ENCODE results near the gene DMD. TPM values are rescaled to one million over a fixed set of nuclear protein-coding genes. Genes with fewer than 3 reads are reported as not detected.

Gene DMD
- total and polyA plus RNA-seq, 2 of the 13 experiments (the other 11 are each of a cell fraction or from before 2014, with no cell fraction given) = 17.6 to 25.9 TPM

- TF ChIP-seq ZNF770 (CRISPR knock-in tag; IDR thresholded peaks at IDR 0.05) (no peak), ZNF574 (CRISPR knock-in tag; IDR thresholded peaks at IDR 0.05) (no peak), NFKB2 (CRISPR knock-in tag; IDR thresholded peaks at IDR 0.05; ENCODE audit: borderline replicate concordance) (no peak), CREB3 (CRISPR knock-in tag; IDR thresholded peaks at IDR 0.05) (no peak), ZNF775 (CRISPR knock-in tag; IDR thresholded peaks at IDR 0.05; ENCODE audit: borderline replicate concordance) (no peak)
These were observed 1668.8 kb downstream of the DMD start (continued) for GRCh38 chrX:31542566-31542965.

GRCh38 chrX:31540313-31540712 is 1671.0 kb downstream of the DMD start:
- no peaks in the 10 kb centered on the region for H3K4me1 ChIP-seq (ENCODE audit: insufficient read depth, low read length)
- ChIA-PET CTCF (ENCODE audit: low intra/inter-chr PET ratio, low total read pairs) (no interaction called here), POLR2A (no interaction called here)
- in situ Hi-C loops (cut with HindIII; ENCODE audit: extremely low pct_ligation_motif_present, low pct_unique_long_range_greater_than_20kb) (no loop called here), intact Hi-C loops (cut with micrococcal nuclease; ENCODE audit: unreplicated experiment) (no loop called here)
- H3K4me3 ChIP-seq (replicated peaks in 1 of 3; ENCODE audit: insufficient read depth in 1 of 3, low read depth in 2 of 3, low read length in 3 of 3) = no peak overlapping the region
- H3K79me2 ChIP-seq (ENCODE audit: insufficient read depth, low read length) = no peaks in the 10 kb centered on the region
- no peak for FAIRE-seq
- no peak overlapping the region for H3K4me2 ChIP-seq (ENCODE audit: low read depth, low read length)
- no peak for DNase-seq (ENCODE audit: low spot score)
- no TSS peak for BruUV-seq (replicated peaks)
- no peaks in the 10 kb centered on the region for H4K20me1 ChIP-seq (ENCODE audit: insufficient read depth, low read length)
- 33% methylated on average over 2 of the region's 2 CpGs for WGBS (ENCODE audit: low lambda C conversion rate)
- no peaks in the 10 kb centered on the region for H3K27me3 ChIP-seq (ENCODE audit: control insufficient read depth in 1 of 2, insufficient read depth in 2 of 2, low read length in 2 of 2)
- H3K9ac ChIP-seq (ENCODE audit: insufficient read depth, low read depth, low read length) = no peak overlapping the region
- no peak overlapping the region for H2AFZ ChIP-seq (ENCODE audit: low read length)
- no peaks in the 10 kb centered on the region for H3K36me3 ChIP-seq (replicated peaks in 1 of 2; ENCODE audit: control insufficient read depth in 1 of 2, insufficient read depth in 2 of 2, low read length in 2 of 2)
- no peak for ATAC-seq
- H3K9me3 ChIP-seq (ENCODE audit: low read length) = no peaks in the 10 kb centered on the region
- no peak overlapping the region for H3K27ac ChIP-seq (ENCODE audit: extremely low read length, insufficient read depth, low read length)
- TF ChIP-seq HMG20B (CRISPR knock-in tag; conservative IDR thresholded peaks at IDR 0.05) (no peak), ZNF3 (CRISPR knock-in tag; IDR thresholded peaks at IDR 0.05) (no peak), PRMT3 (CRISPR knock-in tag; IDR thresholded peaks at IDR 0.05; ENCODE audit: borderline replicate concordance, low read depth) (no peak), ZNF879 (CRISPR knock-in tag; IDR thresholded peaks at IDR 0.05) (no peak), ZNF543 (CRISPR knock-in tag; IDR thresholded peaks at IDR 0.05) (no peak), MED13 (CRISPR knock-in tag; IDR thresholded peaks at IDR 0.05) (no peak), ZGPAT (CRISPR knock-in tag; IDR thresholded peaks at IDR 0.05) (no peak), AFF4 (CRISPR knock-in tag; IDR thresholded peaks at IDR 0.05) (no peak)

Data from HepG2 (cell line).